Measurements from ENCODE around the gene ZCWPW1.
"Not testable (repeated sequence)": the region's sequence is repeated elsewhere in the genome, so short reads cannot be mapped to it uniquely, and the experiment has no call there.

The ZCWPW1 gene

GRCh38 chr7:100400656-100401055 lies 27.8 kb downstream of the ZCWPW1 start:
- DNase-seq (ENCODE audit: low spot score): no peak

DNA sequence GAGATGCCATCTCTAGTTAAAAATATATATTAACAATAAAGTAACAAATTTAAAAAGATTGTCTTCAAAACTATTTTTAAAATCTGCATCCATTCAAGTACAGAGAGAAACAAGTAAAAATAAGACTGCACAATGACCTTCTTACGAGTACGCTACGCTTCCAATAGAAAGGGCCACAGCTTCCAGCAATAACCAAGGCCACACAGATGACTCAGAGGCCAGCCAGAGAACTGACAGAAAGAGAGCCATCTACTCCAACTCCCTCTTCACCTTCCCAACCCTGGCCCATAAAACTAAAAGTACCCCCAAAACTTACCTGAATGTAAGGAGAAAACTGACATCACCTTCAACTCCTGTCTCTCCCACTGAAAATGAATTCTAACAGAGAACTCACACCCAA lies 28.5 kb downstream of the ZCWPW1 start:
- DNase-seq (ENCODE audit: low spot score): no peak

DNA sequence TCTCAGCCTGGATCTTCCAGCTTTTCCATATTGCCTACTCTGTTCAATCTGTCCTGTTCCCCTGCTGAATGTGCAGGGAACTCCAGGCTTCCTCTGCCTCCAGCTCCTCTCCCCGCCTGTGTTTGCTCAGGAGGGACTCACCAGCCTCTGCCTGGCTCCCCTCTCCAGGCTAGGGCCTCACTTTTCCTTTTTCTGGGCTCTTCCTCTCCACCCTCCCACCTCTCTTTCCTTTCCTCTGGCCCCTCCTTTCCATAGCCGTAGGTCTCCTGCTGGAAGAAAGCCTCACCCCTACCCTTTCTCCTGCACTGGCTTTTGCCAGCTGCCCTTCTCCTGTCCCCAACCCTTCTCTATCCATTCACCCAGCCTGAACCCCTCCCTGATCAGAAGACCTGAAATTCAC lies 30.3 kb downstream of the ZCWPW1 start:
- no peak for DNase-seq (ENCODE audit: low spot score)

DNA sequence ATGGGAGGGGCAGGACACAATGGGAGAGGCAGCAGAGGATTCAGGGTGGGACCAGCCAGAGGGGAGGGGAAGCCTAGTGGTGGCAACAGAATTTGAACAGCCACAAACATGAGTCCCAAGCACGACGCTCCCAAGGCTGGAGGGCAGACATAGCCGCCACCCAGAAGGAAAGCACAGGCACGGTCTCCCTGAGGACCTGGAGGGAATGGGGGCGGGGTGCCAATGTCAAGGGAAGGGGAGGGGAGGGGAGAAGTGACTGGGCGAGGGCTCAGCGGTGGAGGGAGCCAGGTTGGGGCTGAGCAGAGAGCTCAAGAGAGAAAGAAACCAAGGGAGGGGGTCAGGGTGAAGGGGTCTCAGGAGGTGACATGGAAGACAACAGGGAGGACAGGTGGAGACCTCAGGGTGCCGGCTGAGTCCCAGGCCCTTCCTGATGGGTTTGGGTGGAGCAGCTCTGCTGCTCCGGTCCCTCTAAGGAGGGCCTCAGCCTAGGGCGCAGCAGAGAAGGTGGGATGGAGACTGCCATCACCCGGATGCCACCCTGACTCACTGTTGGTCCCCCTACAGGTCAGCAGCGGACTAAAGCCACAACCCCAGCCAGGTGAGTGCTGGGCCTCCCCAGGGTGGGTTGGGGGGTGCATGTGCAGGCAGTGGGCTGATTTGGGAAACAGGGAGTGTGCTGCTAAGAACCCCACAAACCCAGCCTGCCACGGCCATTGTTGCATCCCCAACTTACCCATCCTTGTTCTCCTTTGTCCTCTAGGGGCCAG lies 31.0 kb downstream of the ZCWPW1 start:
- no peak for DNase-seq (ENCODE audit: low spot score)

DNA sequence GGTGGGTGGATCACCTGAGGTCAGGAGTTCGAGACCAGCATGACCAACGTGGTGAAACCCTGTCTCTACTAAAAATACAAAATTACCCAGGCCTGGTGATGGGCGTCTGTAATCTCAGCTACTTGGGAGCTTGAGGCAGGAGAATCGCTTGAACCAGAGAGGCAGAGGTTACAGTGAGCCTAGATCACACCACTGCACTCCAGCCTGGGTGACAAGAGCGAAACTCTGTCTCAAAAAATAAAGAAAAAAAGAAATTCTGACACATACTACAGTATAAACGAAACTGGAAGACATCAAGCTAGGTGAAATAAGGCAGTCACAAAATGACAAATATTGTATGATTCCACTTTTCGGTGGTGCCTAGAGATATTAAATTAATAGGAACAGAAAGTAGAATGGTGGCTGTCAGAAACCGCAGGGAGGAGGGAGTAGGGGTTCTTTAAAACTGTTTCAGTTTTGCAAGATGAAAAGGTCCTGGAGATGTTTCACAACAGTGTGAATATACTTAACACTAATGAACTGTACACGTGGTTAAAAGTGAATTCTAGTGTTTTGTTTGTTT lies 32.0 kb downstream of the ZCWPW1 start:
- peak; percentile 58 for DNase-seq (ENCODE audit: low spot score)

- no peak for DNase-seq (ENCODE audit: low spot score)
Measured at GRCh38 chr7:100394077-100394476, 34.4 kb downstream of the ZCWPW1 start.

GRCh38 chr7:100393233-100393905 lies 35.1 kb downstream of the ZCWPW1 start:
- no peak for DNase-seq (ENCODE audit: low spot score)

GRCh38 chr7:100390286-100391009 lies 38.1 kb downstream of the ZCWPW1 start:
- no peak for DNase-seq (ENCODE audit: low spot score)

DNA sequence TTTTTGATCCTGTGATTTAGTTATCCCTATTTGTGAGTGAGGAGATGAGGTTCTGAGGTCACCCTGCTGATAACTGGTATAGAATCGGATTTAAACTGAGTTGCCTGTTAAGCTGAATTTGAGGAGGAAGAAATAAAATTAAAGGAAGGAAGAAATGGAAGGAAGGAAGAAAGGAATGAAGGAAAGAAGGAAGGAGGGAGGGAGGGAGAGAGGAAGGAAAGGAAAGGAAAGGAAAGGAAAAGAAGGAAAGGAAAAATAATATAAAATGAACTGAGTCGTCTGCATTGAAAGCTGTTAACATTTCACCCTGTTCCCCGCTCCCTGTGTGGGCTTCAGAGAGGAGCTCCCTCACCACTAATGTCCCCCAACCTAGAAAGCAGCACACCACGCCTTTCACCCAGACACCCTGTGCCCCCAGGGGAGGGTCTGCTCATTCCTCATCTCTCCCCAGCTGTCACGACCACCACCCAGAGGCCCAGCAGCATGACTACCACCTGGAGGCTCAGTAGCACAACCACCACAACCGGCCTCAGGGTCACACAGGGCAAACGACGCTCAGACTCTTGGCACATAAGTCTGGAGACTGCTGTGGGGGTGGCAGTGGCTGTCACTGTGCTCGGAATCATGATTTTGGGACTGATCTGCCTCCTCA lies 38.9 kb downstream of the ZCWPW1 start:
- no peak for DNase-seq (ENCODE audit: low spot score)

GRCh38 chr7:100387695-100388094 lies 40.8 kb downstream of the ZCWPW1 start:
- DNase-seq (ENCODE audit: low spot score): no peak

- DNase-seq (ENCODE audit: low spot score): no peak
Measured at GRCh38 chr7:100386940-100387339, 41.6 kb downstream of the ZCWPW1 start.

- no peak for DNase-seq (ENCODE audit: low spot score)
Measured at GRCh38 chr7:100384628-100385294, 43.7 kb downstream of the ZCWPW1 start.

DNA sequence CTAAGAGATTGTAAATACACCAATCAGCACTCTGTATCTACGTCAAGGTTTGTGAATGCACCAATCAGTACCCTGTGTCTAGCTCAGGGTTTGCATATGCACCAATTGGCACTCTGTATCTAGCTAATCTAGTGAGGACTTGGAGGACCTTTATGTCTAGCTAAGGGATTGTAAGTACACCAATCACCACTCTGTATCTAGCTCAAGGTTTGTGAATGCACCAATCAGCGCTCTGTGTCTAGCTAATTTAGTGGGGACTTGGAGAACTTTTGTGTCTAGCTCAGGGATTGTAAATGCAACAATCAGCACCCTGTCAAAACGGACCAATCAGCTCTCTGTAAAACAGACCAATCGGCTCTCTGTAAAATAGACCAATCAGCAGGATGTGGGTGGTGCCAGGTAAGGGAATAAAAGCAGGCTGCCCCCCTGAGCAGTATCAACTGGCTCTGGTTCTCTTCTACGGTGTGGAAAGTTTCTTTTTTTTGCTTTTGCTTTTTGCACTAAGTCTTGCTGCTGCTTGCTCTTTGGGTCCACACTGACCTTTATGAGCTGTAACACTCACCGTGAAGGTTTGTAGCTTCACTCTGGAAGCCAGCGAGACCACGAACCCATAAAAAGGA lies 46.2 kb downstream of the ZCWPW1 start:
- DNase-seq (ENCODE audit: low spot score): not testable (repeated sequence)

DNA sequence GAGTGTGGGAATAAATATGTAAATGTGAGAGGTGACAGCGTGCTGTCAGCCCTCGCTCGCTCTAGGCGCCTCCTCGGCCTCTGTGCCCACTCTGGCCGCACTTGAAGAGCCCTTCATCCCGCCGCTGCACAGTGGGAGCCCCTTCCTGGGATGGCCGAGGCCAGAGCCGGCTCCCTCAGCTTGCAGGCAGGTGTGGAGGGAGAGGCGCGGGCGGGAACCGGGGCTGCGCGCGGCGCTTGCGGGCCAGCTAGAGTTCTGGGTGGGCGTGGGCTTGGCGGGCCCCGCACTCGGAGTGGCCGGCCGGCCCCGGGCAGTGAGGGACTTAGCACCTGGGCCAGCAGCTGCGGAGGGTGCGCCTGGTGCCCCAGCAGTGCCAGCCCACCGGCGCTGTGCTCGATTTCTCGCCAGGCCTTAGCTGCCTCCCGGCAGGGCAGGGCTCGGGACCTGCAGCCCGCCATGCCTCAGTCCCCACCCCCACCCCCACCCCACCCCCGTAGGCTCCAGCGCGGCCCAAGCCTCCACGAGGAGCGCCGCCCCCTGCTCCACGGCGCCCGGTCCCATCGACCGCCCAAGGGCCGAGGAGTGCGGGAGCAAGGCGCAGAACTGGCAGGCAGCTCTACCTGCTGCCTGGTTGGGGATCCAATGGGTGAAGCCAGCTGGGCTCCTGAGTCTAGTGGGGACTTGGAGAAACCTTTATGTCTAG lies 46.8 kb downstream of the ZCWPW1 start:
- DNase-seq (ENCODE audit: low spot score): not testable (repeated sequence)

DNA sequence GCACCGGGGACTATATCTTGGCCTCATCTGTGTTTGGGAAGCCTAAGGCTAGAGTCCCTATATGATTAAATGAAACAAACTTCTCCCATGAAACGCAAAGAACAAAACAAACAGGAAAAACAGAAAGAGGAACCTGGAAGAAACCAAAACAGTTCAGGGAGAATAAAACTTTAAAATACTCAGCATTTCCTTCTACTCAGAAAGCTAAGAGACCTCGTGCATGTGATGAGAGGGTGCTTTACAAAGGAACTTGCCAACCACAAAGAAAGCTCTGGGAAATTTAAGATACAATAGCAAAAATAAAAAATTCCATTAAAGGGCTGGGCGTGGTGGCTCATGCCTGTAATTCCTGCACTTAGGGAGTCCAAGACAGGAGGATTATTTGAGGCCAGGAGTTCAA lies 48.3 kb downstream of the ZCWPW1 start:
- no peak for DNase-seq (ENCODE audit: low spot score)

GRCh38 chr7:100378114-100378755 lies 50.3 kb downstream of the ZCWPW1 start:
- DNase-seq (ENCODE audit: low spot score): no peak

GRCh38 chr7:100376066-100376465 lies 52.4 kb downstream of the ZCWPW1 start:
- no peak for DNase-seq (ENCODE audit: low spot score)

DNA sequence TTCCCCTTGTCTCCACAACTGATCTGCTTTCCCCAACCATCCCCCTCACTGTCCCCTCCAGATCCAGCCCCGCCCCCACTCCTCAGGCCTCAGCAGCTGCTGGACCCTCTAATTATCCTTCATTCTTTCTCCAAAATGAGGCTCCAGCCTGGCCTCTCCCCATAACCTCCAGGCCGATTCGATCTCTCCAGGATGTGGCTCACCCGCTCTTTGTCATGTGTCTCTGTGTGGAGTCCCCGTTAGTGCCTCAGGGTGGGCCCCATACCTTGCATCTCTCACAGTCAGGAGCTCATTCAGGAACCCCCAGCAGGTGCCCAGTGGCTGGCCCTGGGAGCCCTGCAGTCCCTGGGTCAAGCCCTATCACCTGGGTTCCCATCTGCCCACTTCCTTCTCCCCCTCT lies 53.9 kb downstream of the ZCWPW1 start:
- no peak for DNase-seq (ENCODE audit: low spot score)

DNA sequence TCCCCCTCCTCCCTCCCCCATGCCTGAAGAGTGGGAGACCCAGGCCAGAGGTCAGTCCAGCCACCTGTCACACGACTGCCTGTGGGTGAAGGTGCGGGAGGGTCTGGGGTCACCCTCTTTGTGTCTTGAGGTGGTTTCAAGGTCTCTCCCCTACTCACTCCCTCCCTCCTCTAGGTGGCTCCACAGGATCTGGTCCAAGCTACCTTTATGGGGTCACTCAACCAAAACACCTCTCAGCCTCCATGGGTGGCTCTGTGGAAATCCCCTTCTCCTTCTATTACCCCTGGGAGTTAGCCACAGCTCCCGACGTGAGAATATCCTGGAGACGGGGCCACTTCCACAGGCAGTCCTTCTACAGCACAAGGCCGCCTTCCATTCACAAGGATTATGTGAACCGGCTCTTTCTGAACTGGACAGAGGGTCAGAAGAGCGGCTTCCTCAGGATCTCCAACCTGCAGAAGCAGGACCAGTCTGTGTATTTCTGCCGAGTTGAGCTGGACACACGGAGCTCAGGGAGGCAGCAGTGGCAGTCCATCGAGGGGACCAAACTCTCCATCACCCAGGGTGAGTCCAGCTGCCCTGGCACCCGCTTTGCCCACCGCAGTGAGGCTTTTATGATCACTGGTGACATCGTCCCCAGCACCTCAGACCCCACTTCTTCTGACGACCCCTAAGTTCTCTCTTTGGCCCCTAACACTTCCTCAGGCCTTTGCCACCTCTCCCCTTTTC lies 54.5 kb downstream of the ZCWPW1 start:
- not testable (repeated sequence) for DNase-seq (ENCODE audit: low spot score)

All from CD4-positive, alpha-beta T cell treated with Interleukin-2 at 100 ng/mL for 4 hours (primary cell).